NCI-H2029 (cell line): Measurements from ENCODE around the gene RGL2.
A peak's percentile ranks its signal among the peaks of the same experiment; 100 is the strongest.
"Not testable (repeated sequence)": the region's sequence is repeated elsewhere in the genome, so short reads cannot be mapped to it uniquely, and the experiment has no call there.

Experiments used
- DNase-seq: peaks from one replicate; lab custom pipeline; 2025; lab: John Stamatoyannopoulos, UW

RGL2 gene

GRCh38 chr6:33273129-33273923, 25.4 kb downstream of the RGL2 start:
- no peak for DNase-seq

GRCh38 chr6:33272275-33273128, 26.2 kb downstream of the RGL2 start:
- no peak for DNase-seq

- peak; percentile 96 for DNase-seq
These were observed 27.1 kb downstream of the RGL2 start, which contains the start of the genes RPS18 and VPS52 for GRCh38 chr6:33271468-33272274. Gene RPS18, plus strand, starts transcription at chr6:33272075. Its CDS starts 45 bp downstream, at chr6:33272120. Gene VPS52, minus strand, starts transcription at chr6:33271876. Its CDS starts 201 bp downstream, at chr6:33271675.

GRCh38 chr6:33271117-33271467, 27.6 kb downstream of the RGL2 start:
- peak; percentile 41 for DNase-seq

GRCh38 chr6:33264015-33264414, 34.7 kb downstream of the RGL2 start:
- DNase-seq: no peak

DNA sequence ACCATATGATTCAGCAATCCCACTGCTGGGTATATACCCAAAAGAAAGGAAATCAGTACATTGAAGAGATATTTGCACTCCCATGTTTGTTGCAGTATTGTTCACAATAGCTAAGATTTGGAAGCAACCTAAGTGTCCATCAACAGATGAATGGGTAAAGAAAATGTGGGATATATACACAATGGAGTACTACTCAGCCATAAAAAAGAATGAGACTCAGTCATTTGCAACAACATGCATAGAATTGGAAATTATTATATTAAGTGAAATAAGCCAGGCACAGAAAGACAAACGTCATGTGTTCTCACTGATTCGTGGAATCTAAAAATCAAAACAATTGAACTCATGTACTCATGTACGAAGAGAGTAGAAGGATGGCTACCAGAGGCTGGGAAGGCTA, 36.3 kb downstream of the RGL2 start:
- DNase-seq: not testable (repeated sequence)

DNA sequence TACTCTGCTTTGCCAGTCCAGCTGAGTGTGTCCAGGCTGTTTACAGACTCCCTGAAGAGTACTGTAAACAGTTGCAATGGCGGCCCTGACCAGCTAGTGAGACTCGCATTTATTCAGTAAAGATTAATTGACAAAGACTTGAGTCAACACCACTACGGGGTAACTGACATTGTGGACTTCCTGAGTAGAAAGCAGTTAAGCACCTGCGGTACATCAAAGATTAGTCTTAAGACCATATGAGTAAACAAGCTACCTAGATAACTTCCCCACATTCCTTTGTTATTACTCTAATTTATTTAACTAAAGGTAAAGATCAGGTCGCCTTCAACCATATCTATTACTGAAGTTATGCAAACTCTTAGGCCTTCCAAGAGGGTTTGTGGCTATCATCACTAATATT, 39.7 kb downstream of the RGL2 start:
- DNase-seq: no peak

- no peak for DNase-seq
These were observed 44.2 kb downstream of the RGL2 start for GRCh38 chr6:33254591-33254990.

DNA sequence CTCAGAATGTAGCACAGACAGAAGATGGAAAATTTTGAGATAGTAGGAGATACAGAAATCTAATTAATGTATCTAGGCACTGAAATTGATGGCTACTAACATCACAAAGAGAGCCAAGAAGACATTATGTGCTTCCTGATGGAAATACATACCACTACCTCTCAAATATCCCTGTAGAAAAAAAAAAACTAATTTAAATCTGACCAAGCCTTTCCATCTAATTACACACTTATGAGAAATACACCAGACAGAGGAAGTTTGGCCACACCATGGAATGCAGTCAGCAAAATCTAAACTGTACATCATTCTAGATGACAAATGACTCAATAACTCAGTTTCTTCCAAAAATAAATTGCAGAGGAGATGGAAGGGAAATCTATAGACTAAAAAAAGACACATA, 46.0 kb downstream of the RGL2 start:
- no peak for DNase-seq

DNA sequence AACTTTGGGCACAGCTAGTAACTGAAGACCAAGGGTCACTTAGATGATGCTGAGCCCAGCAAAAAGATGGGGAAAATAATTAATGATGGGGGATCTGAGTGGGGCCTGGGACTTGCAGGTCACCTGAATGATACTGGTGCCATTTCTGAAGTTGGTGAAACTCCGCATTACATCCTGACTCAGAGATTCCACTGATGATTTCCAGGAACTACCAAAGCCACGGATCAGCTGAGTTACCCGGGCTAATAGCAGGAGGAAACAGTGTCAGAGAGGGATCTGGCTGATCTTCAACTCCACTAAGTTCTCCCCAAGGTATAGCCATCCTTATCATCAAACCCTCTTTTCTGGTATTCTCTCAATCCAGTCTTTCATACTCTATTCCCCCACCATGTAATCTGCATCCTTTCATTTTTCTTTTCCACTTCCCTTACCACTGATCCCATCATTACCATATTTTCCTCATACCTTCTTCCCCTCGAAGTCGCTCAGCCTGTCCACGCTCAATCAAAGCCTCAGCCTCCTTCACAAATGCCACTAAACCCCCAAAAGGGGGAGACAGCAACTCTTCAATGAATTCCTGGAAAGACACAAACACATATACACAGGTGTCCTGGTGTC, 47.2 kb downstream of the RGL2 start:
- DNase-seq: no peak

DNA sequence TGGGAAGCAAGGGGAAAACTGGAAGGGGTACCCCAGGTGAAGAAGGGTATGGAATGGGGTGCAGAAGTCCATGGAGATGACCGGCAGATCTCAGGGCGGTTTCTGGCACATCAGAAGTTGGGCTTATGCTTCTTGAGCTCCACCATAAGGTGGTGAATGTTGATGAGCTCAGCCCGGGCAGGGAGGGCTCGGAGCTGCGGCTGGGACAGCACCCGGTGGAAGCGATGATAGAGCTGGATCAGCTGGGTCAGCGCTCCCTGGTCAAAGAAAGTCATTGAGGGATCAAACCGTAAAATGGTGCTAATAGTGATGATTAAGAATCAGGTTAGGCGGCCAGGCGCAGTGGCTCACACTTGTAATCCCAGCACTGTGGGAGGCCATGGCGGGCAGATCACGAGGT, 48.0 kb downstream of the RGL2 start:
- no peak for DNase-seq

- no peak for DNase-seq
These were observed 48.8 kb downstream of the RGL2 start for GRCh38 chr6:33249732-33250630.

- peak; percentile 97 for DNase-seq
These were observed 49.6 kb downstream of the RGL2 start for GRCh38 chr6:33248932-33249731.

DNA sequence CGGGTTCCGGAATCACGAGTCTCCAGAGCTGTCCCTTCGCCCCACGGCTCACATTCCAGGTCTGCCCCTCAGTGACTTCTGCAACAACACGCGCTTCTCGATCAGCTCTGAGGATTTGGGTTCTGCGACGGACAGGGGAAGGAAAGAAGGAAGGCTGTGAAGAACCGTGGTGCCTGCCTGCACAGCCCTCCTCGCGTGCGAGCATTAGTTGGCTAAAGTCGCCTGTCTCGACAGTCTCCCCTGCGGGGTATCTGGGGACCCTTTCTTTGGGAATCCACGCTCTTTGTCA, 50.2 kb downstream of the RGL2 start:
- DNase-seq: no peak

- DNase-seq: peak; percentile 74
These were observed 50.6 kb downstream of the RGL2 start for GRCh38 chr6:33247977-33248642.

- no peak for DNase-seq
These were observed 55.3 kb downstream of the RGL2 start for GRCh38 chr6:33243476-33243875.

GRCh38 chr6:33241968-33242367, 56.8 kb downstream of the RGL2 start:
- no peak for DNase-seq
